Caco-2 (cell line): ENCODE data around the gene RAPGEFL1. TPM values are rescaled to one million over a fixed set of nuclear protein-coding genes. Genes with fewer than 3 reads are reported as not detected.
"Not testable (repeated sequence)": the region's sequence is repeated elsewhere in the genome, so short reads cannot be mapped to it uniquely, and the experiment has no call there.

Experiments
- BruUV-seq: library from RNA; stranded (reverse); fragments of 400-500 nt; replicated peaks from 2 replicates; lab custom pipeline; 2021; lab: Mats Ljungman, UMichigan
- CTCF ChIA-PET: fragments of 300-600 bp; sonication (Branson Sonifier 250); formaldehyde crosslinking; loops from one replicate; lab custom pipeline; 2022; ENCODE audit warnings: antibody characterized with exemption; lab: Charles Lee
- POLR2A ChIA-PET: fragments of 300-600 bp; sonication (Branson Sonifier 250); formaldehyde crosslinking; loops from one replicate; lab custom pipeline; 2022; ENCODE audit warnings: antibody characterized with exemption; lab: Charles Lee
- DNase-seq, 2 experiments: peaks; one replicate each; pipeline versions ENCODE4 v3.0.0 to v3.0.0-alpha.2; 2020 to 2022
- H3K27me3 ChIP-seq: replicated peaks from 2 replicates; pipeline ENCODE4 v1.6.0; 2011; ENCODE audit warnings: low read length; ENCODE audit not compliant: control insufficient read depth, insufficient read depth
- H3K36me3 ChIP-seq: 2 replicates; pipeline ENCODE4 v1.5.1; 2011; ENCODE audit warnings: low read length; ENCODE audit not compliant: control insufficient read depth, insufficient read depth
- H3K4me1 ChIP-seq: fragments of 250-450 bp; sonication (Bioruptor Pico); 2 replicates; pipeline ENCODE4 v1.5.1; 2020; ENCODE audit warnings: mild to moderate bottlenecking
- H3K4me3 ChIP-seq: 2 replicates; pipeline ENCODE4 v1.5.1; 2011; ENCODE audit warnings: low read depth, mild to moderate bottlenecking, control low read depth, low read length
- H3K9me3 ChIP-seq: fragments of 250-450 bp; sonication (Bioruptor Pico); 2 replicates; pipeline ENCODE4 v1.5.1; 2020; ENCODE audit warnings: mild to moderate bottlenecking, moderate library complexity
- H3K27ac Mint-ChIP-seq: one replicate; pipeline ENCODE4 v1.8.0; 2022; ENCODE audit warnings: mixed read lengths; ENCODE audit not compliant: unreplicated experiment
- H3K27me3 Mint-ChIP-seq: one replicate; pipeline ENCODE4 v1.8.0; 2022; ENCODE audit warnings: mixed read lengths; ENCODE audit not compliant: insufficient read depth, unreplicated experiment
- H3K36me3 Mint-ChIP-seq: one replicate; pipeline ENCODE4 v1.8.0; 2022; ENCODE audit warnings: mild to moderate bottlenecking, mixed read lengths; ENCODE audit not compliant: insufficient read depth, unreplicated experiment
- H3K4me1 Mint-ChIP-seq: one replicate; pipeline ENCODE4 v1.8.0; 2022; ENCODE audit warnings: low read depth, mixed read lengths; ENCODE audit not compliant: unreplicated experiment
- H3K4me3 Mint-ChIP-seq: one replicate; pipeline ENCODE4 v1.8.0; 2022; ENCODE audit warnings: mild to moderate bottlenecking, moderate library complexity, mixed read lengths; ENCODE audit not compliant: unreplicated experiment
- H3K9me3 Mint-ChIP-seq: one replicate; pipeline ENCODE4 v1.8.0; 2022; ENCODE audit warnings: mixed read lengths; ENCODE audit not compliant: unreplicated experiment
- CTCF ChIP-seq, 2 experiments: fragments of 200-600 bp in 1 of 2; IDR thresholded peaks; 1 replicate in 1 of 2; 2 replicates in 1 of 2; pipeline versions ENCODE4 v1.5.1 to v1.8.0; 2011 to 2022; ENCODE audit warnings: antibody characterized with exemption in 1 of 2, control low read depth in 1 of 2, inconsistent platforms in 1 of 2, low read depth in 1 of 2, low read length in 1 of 2, mild to moderate bottlenecking in 1 of 2, moderate library complexity in 1 of 2; ENCODE audit not compliant: insufficient read depth in 1 of 2, severe bottlenecking in 1 of 2, unreplicated experiment in 1 of 2
- intact Hi-C: fragments of 100-400 bp; cut with micrococcal nuclease; formaldehyde crosslinking; loops from one replicate; pipeline ENCODE4 v1.10.0; 2022; ENCODE audit not compliant: unreplicated experiment
- total RNA-seq: library from RNA; stranded (reverse); gene quantifications from 2 replicates; pipeline ENCODE4 v1.2.3, GENCODE V29; 2022

The RAPGEFL1 gene
- total RNA-seq, 1 experiment from 2014 or later = 15.0 TPM

DNA sequence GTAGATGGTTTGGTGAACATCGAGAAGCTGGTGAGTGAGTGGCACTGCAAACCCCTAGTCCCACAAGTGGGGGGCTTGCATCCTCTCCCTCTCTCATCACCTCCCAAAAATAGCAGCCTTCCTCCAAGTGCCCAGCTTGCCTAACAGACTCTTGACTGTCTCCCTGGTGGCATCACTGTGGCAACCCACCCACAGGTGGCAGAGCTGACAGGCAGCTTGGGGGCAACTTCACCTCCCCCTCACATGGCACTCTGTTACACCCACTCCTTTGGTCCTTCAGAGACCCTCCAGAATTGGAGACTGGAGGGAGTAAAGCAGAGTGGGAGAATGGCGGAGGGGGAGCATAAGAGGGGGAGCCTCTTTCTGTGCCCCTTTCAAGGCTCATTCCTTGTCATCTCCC lies 15.7 kb downstream of the RAPGEFL1 start:
- CTCF ChIA-PET = interaction anchor here (1.1 kb wide), 1 partner anchor 26 kb away, joined by 3 read pairs; the partner anchor contains the start of gene WIPF2
- Mint-ChIP-seq H3K9me3 (no peaks in the 10 kb centered on the region), H3K4me3 (no peak overlapping the region), H3K4me1 (no peaks in the 10 kb centered on the region), H3K36me3 (no peaks in the 10 kb centered on the region), H3K27ac (no peak overlapping the region), H3K27me3 (no peaks in the 10 kb centered on the region)
- DNase-seq = no peak
- BruUV-seq = no TSS peak
- no peaks in the 10 kb centered on the region for H3K4me1 ChIP-seq
- intact Hi-C loops = no loop called here
- H3K27me3 ChIP-seq = no peaks in the 10 kb centered on the region
- POLR2A ChIA-PET = no interaction called here
- H3K9me3 ChIP-seq = no peaks in the 10 kb centered on the region
- H3K36me3 ChIP-seq = no peaks in the 10 kb centered on the region; the same call in 1 of the 2 replicates
- no peak for TF ChIP-seq CTCF (IDR thresholded peaks at IDR 0.05; ENCODE audit: insufficient read depth in 1 of 2, low read depth in 1 of 2, low read length in 1 of 2, severe bottlenecking in 1 of 2, unreplicated experiment in 1 of 2)
- H3K4me3 ChIP-seq = no peak overlapping the region

DNA sequence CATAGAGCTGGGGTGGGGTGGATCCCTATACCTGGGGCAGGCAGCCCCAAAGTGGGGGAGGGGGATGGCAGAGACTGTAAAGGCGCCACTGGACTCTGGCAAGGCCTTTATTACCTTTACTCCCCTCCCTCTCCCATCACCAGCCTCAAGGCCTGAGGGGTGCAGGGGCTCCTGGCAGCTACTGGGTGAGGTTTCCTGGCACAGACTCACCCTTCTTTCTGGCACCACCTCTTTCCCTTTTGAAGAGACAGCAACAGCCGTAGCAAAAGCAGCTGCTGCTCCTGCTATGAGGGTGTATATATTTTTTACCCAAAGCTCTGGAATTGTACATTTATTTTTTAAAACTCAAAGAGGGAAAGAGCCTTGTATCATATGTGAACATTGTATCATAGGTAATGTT lies 17.6 kb downstream of the RAPGEFL1 start:
- H3K4me1 ChIP-seq = no peaks in the 10 kb centered on the region
- H3K36me3 ChIP-seq = no peaks in the 10 kb centered on the region; the same call in 1 of the 2 replicates
- CTCF ChIA-PET = no interaction called here
- no TSS peak for BruUV-seq
- POLR2A ChIA-PET = no interaction called here
- H3K27me3 Mint-ChIP-seq = no peaks in the 10 kb centered on the region
- TF ChIP-seq CTCF (IDR thresholded peaks at IDR 0.05; ENCODE audit: insufficient read depth in 1 of 2, low read depth in 1 of 2, low read length in 1 of 2, severe bottlenecking in 1 of 2, unreplicated experiment in 1 of 2) = no peak
- peaks cover 7% of the 10 kb centered on the region; the same call in 1 of the 2 replicates for H3K9me3 ChIP-seq
- intact Hi-C loops = no loop called here
- H3K27me3 ChIP-seq = no peaks in the 10 kb centered on the region
- no peak overlapping the region for H3K27ac Mint-ChIP-seq
- DNase-seq = no peak
- no peaks in the 10 kb centered on the region for H3K4me1 Mint-ChIP-seq
- no peaks in the 10 kb centered on the region for H3K9me3 Mint-ChIP-seq
- H3K4me3 ChIP-seq = no peak overlapping the region
- H3K36me3 Mint-ChIP-seq = no peaks in the 10 kb centered on the region
- H3K4me3 Mint-ChIP-seq = no peak overlapping the region

GRCh38 chr17:40197550-40197949 lies 20.3 kb downstream of the RAPGEFL1 start:
- DNase-seq = no peak
- 0 out of 2 replicates have a peak, but pooled peaks cover 4% of the 10 kb centered on the region for H3K4me1 ChIP-seq
- H3K27ac Mint-ChIP-seq = no peak overlapping the region
- no peak overlapping the region for H3K4me3 Mint-ChIP-seq
- peaks cover 7% of the 10 kb centered on the region; the same call in 1 of the 2 replicates for H3K9me3 ChIP-seq
- ChIA-PET CTCF (interaction anchor here (0.7 kb wide), 1 partner anchor 112 kb away, joined by 3 read pairs; no protein-coding TSS in a partner anchor), POLR2A (no interaction called here)
- intact Hi-C loops = no loop called here
- H3K36me3 Mint-ChIP-seq = no peaks in the 10 kb centered on the region
- no TSS peak for BruUV-seq
- no peaks in the 10 kb centered on the region for H3K9me3 Mint-ChIP-seq
- no peaks in the 10 kb centered on the region; the same call in 1 of the 2 replicates for H3K36me3 ChIP-seq
- TF ChIP-seq CTCF (IDR thresholded peaks at IDR 0.05; ENCODE audit: insufficient read depth in 1 of 2, low read depth in 1 of 2, low read length in 1 of 2, severe bottlenecking in 1 of 2, unreplicated experiment in 1 of 2) = no peak
- no peaks in the 10 kb centered on the region for H3K4me1 Mint-ChIP-seq
- no peaks in the 10 kb centered on the region for H3K27me3 Mint-ChIP-seq
- H3K4me3 ChIP-seq = no peak overlapping the region
- no peaks in the 10 kb centered on the region for H3K27me3 ChIP-seq

DNA sequence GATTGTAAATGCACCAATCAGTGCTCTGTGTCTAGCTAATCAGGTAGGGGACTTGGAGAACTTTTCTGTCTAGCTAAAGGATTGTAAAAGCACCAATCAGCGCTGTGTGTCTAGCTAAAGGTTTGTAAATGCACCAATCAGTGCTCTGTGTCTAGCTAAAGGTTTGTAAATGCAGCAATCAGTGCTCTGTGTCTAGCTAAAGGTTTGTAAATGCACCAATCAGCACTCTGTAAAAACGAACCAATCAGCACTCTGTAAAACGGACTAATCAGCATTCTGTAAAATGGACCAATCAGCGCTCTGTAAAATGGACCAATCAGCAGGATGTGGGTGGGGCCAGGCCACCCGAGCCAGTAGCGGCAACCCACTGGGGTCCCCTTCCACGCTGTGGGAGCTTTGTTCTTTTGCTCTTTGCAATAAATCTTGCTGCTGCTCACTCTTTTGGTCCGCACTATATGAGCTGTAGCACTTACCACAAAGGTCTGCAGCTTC lies 20.7 kb downstream of the RAPGEFL1 start:
- intact Hi-C loops, H3K36me3 ChIP-seq, H3K9me3 ChIP-seq, H3K27me3 Mint-ChIP-seq, H3K4me1 Mint-ChIP-seq, H3K27ac Mint-ChIP-seq, H3K4me3 Mint-ChIP-seq, H3K27me3 ChIP-seq, POLR2A ChIA-PET, H3K4me3 ChIP-seq, BruUV-seq, DNase-seq, H3K4me1 ChIP-seq, H3K9me3 Mint-ChIP-seq, H3K36me3 Mint-ChIP-seq: not testable (repeated sequence)
- CTCF ChIA-PET = interaction anchor here (0.7 to 1.3 kb wide), 3 partner anchors 21 to 112 kb away, joined by 3 to 5 read pairs (median 4); partner anchors contain the start of gene WIPF2
